Measurements from ENCODE around the gene SNCG. TPM values are rescaled to one million over a fixed set of nuclear protein-coding genes. Genes with fewer than 3 reads are reported as not detected.

Gene SNCG
- total RNA-seq, 1 experiment from 2014 or later: 5.5 TPM

- Histone ChIP-seq H3K9ac (ENCODE audit: extremely low read depth, insufficient read length, low read length) (no peak overlapping the region), H3K27ac (ENCODE audit: insufficient read length, low read depth, low read length) (no peak overlapping the region), H3K27me3 (ENCODE audit: insufficient read depth, low read length) (no peaks in the 10 kb centered on the region), H3K14ac (ENCODE audit: insufficient read depth, low read length) (no peak overlapping the region), H3K4ac (ENCODE audit: low read depth, low read length) (no peak overlapping the region), H2BK20ac (ENCODE audit: low read depth, low read length, poor library complexity, severe bottlenecking) (no peak overlapping the region), H2BK120ac (ENCODE audit: low read depth, low read length, poor library complexity, severe bottlenecking) (no peak overlapping the region), H2BK15ac (ENCODE audit: low read depth, low read length) (no peak overlapping the region), H3K4me1 (ENCODE audit: insufficient read depth, low read length) (peaks cover 2% of the 10 kb centered on the region; the same call in 1 of the 2 replicates), H4K91ac (ENCODE audit: insufficient read length, low read depth, low read length) (no peak overlapping the region), H3K9me3 (ENCODE audit: control insufficient read depth, low read depth, low read length) (no peaks in the 10 kb centered on the region), H3K23ac (ENCODE audit: insufficient read length, low read depth, low read length) (no peak overlapping the region), H2BK5ac (ENCODE audit: insufficient read length, low read length) (no peak overlapping the region), H3K18ac (ENCODE audit: insufficient read length, low read depth, low read length) (no peak overlapping the region), H3K79me1 (ENCODE audit: insufficient read depth, low read depth, low read length, poor library complexity, severe bottlenecking) (no peaks in the 10 kb centered on the region), H4K20me1 (ENCODE audit: control insufficient read depth, insufficient read depth, insufficient read length) (no peaks in the 10 kb centered on the region), H4K8ac (replicated peaks; ENCODE audit: insufficient read length, low read depth, low read length) (no peak overlapping the region), H2AFZ (ENCODE audit: low read length) (no peak overlapping the region), H2BK12ac (ENCODE audit: insufficient read length, low read depth, low read length) (no peak overlapping the region), H2AK5ac (ENCODE audit: insufficient read length, low read length) (no peak overlapping the region), H3K23me2 (ENCODE audit: insufficient read length, low read depth, low read length, poor library complexity, severe bottlenecking) (no peaks in the 10 kb centered on the region), H3T11ph (ENCODE audit: low read length) (no peak overlapping the region), H3K56ac (ENCODE audit: insufficient read length, low read depth, low read length) (no peak overlapping the region), H3K79me2 (ENCODE audit: insufficient read depth, low read length) (no peaks in the 10 kb centered on the region), H4K5ac (ENCODE audit: insufficient read length, low read depth, low read length) (no peak overlapping the region), H3K4me2 (ENCODE audit: insufficient read depth, insufficient read length, low read length) (no peak overlapping the region)
- H3K27ac Mint-ChIP-seq: no peak overlapping the region
- WGBS (ENCODE audit: extremely low coverage, insufficient read length, low lambda C conversion rate): no CpG with 5 or more reads among the region's 7 CpGs
- H3K4me1 Mint-ChIP-seq: peaks cover 26 to 36% of the 10 kb centered on the region in 2 experiments
- H3K27me3 Mint-ChIP-seq (ENCODE audit: low read depth): no peaks in the 10 kb centered on the region
- H3K9me3 Mint-ChIP-seq: no peaks in the 10 kb centered on the region
- no peak for DNase-seq
- no peak overlapping the region for H3K4me3 Mint-ChIP-seq
- no peak for TF ChIP-seq CTCF (conservative IDR thresholded peaks at IDR 0.05)
- H3K36me3 Mint-ChIP-seq (ENCODE audit: insufficient read depth in 1 of 3, low read depth in 3 of 3): no peaks in the 10 kb centered on the region
Measured at GRCh38 chr10:86962136-86962980, 4.0 kb downstream of the SNCG start.
